Measurements from ENCODE around the gene CEP55. TPM values are rescaled to one million over a fixed set of nuclear protein-coding genes. Genes with fewer than 3 reads are reported as not detected.

CEP55 gene
- total and polyA plus RNA-seq, 9 of the 15 experiments (the other 6 are each of a cell fraction or from before 2014, with no cell fraction given) = 4.4 to 32.5 (median 18.1) TPM

GRCh38 chr10:93516006-93516380 lies 19.6 kb downstream of the CEP55 start (continued):
- TF ChIP-seq MCM2 (IDR thresholded peaks at IDR 0.05; ENCODE audit: low read depth) (no peak), ZEB2 (IDR thresholded peaks at IDR 0.05) (no peak), NELFE (IDR thresholded peaks at IDR 0.05; ENCODE audit: insufficient read depth, insufficient read length) (no peak), TEAD4 (IDR thresholded peaks at IDR 0.05; ENCODE audit: low read length) (no peak), TEAD4 (CRISPR knock-in tag; IDR thresholded peaks at IDR 0.05; ENCODE audit: borderline replicate concordance) (no peak), RB1 (IDR thresholded peaks at IDR 0.05; ENCODE audit: low read depth) (no peak), BMI1 (IDR thresholded peaks at IDR 0.05; ENCODE audit: low read length) (no peak), RFX7 (CRISPR knock-in tag; IDR thresholded peaks at IDR 0.05) (no peak), RCOR1 (IDR thresholded peaks at IDR 0.05; ENCODE audit: borderline replicate concordance in 1 of 2, low read depth in 2 of 2, low read length in 2 of 2) (no peak)

GRCh38 chr10:93518531-93518930 lies 22.1 kb downstream of the CEP55 start:
- Histone ChIP-seq H3K4me2 (ENCODE audit: insufficient read depth, low read length) (no peak overlapping the region), H3K79me2 (ENCODE audit: control insufficient read depth, insufficient read depth, low read length) (no peaks in the 10 kb centered on the region), H3K4me1 (replicated peaks in 1 of 2; ENCODE audit: control insufficient read depth in 2 of 2, insufficient read depth in 2 of 2, low read length in 2 of 2) (no peaks in the 10 kb centered on the region), H3K9me1 (ENCODE audit: control insufficient read depth, insufficient read depth, low read length) (no peaks in the 10 kb centered on the region), H3K27me3 (ENCODE audit: control insufficient read depth in 2 of 2, insufficient read depth in 2 of 2, low read length in 2 of 2) (no peaks in the 10 kb centered on the region), H3K4me3 (no peak overlapping the region), H3K27ac (ENCODE audit: extremely low read depth, low read depth, low read length) (no peak overlapping the region), H4K20me1 (replicated peaks; ENCODE audit: control insufficient read depth, insufficient read depth, low read length) (no peaks in the 10 kb centered on the region), H3K9ac (ENCODE audit: insufficient read depth in 1 of 2, low read depth in 2 of 2, low read length in 2 of 2) (no peak overlapping the region), H2AFZ (ENCODE audit: low read depth, low read length) (no peak overlapping the region), H3K9me3 (replicated peaks; ENCODE audit: control insufficient read depth, insufficient read depth, low read depth, low read length) (no peaks in the 10 kb centered on the region), H3K36me3 (ENCODE audit: control insufficient read depth, insufficient read depth, low read length) (peaks cover 39% of the 10 kb centered on the region; the same call in 2 of the 3 replicates)
- DNase-seq (ENCODE audit: extremely low read depth in 1 of 4, low spot score in 3 of 4) = no peak
- ATAC-seq = no peak
- no peak for FAIRE-seq
- 96% methylated on average over 4 of the region's 4 CpGs for WGBS (ENCODE audit: insufficient coverage, low coverage, missing lambda C conversion rate)
- BruUV-seq (replicated peaks) = no TSS peak
- ChIA-PET CTCF (ENCODE audit: low intra/inter-chr PET ratio) (no interaction called here), POLR2A (no interaction called here)
- in situ Hi-C loops (cut with MboI) (no loop called here), intact Hi-C loops (cut with micrococcal nuclease) (no loop called here)
- TF ChIP-seq ZNF280B (CRISPR knock-in tag; IDR thresholded peaks at IDR 0.05) (no peak), FIP1L1 (IDR thresholded peaks at IDR 0.05; ENCODE audit: low read depth, low read length, poor library complexity, severe bottlenecking) (no peak), XRCC4 (IDR thresholded peaks at IDR 0.05; ENCODE audit: extremely low read depth, insufficient read depth, insufficient read length) (no peak), MED1 (CRISPR knock-in tag; IDR thresholded peaks at IDR 0.05; ENCODE audit: borderline replicate concordance) (no peak), STAT5B (CRISPR knock-in tag; IDR thresholded peaks at IDR 0.05) (no peak)

Measured in K562 (cell line).